ENCODE measurements around the gene CELF2. TPM values are rescaled to one million over a fixed set of nuclear protein-coding genes. Genes with fewer than 3 reads are reported as not detected.

The CELF2 gene
- total RNA-seq, 4 donors from 2014 or later: 106 to 127 (median 120) TPM

DNA sequence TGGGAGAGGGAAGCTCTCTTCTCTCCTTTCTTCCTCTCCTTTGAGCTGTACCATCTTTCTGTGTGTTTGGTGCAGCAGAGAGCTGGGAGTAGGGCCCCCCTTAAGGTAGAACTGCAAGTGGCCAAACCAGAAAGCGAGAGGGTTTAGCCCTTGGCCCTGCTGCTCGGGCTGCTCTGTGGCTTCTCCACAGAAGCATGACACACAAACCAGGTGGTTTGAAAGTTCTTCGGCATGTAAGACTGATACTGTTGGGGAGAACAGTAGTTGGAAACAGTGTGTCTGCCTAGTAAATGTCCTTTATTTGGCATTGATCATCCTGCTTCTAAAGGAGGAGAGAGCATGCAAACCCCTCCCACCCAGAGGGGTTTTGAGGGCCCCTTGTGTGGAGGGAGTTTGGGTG lies 277.8 kb downstream of the CELF2 start:
- peaks cover 0 to 9% (median 0%) of the 10 kb centered on the region in 4 donors for H3K4me1 ChIP-seq
- no peak for TF ChIP-seq EP300 (IDR thresholded peaks at IDR 0.05)
- no peak for TF ChIP-seq POLR2A (IDR thresholded peaks at IDR 0.05)
- no peak for TF ChIP-seq CTCF (IDR thresholded peaks at IDR 0.05)
- H3K36me3 ChIP-seq: peaks cover 0 to 92% (median 4%) of the 10 kb centered on the region in 3 donors
- H3K4me3 ChIP-seq: no peak overlapping the region
- DNase-seq (ENCODE audit: low spot score in 2 of 2): no peak
- H3K27ac ChIP-seq: no peak overlapping the region
- H3K27me3 ChIP-seq: no peaks in the 10 kb centered on the region
- 89 to 95% methylated on average over 3 of the region's 3 CpGs for WGBS, 2 donors
- no peaks in the 10 kb centered on the region for H3K9me3 ChIP-seq

DNA sequence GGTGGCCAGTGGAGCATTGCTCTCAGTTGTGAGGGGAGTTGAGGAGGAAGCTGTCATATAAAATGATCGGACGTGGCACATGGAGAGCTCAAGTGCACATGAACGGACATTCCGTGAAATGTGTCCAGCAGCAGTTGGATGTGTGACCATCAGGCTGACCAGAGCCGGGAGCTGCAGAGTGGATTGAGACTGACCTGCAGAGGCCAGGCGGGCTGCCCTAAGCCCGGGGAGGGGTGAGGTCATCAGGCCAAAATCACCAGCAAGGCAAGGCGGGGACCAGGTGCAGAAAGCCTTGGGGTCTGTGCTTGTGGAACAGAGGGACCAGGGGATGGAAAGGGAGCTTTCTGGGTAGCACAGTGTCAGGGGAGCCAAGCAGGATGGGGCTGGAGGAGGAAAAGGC lies 279.5 kb downstream of the CELF2 start:
- Histone ChIP-seq H3K4me3 (no peak overlapping the region), H3K4me1 (peaks cover 0 to 9% (median 0%) of the 10 kb centered on the region in 4 donors), H3K9me3 (no peaks in the 10 kb centered on the region), H3K36me3 (peaks cover 0 to 89% (median 1%) of the 10 kb centered on the region in 3 donors), H3K27ac (no peak overlapping the region), H3K27me3 (no peaks in the 10 kb centered on the region)
- WGBS, 2 donors: 92 to 93% methylated on average over 8 of the region's 8 CpGs
- TF ChIP-seq POLR2A (IDR thresholded peaks at IDR 0.05) (no peak), EP300 (IDR thresholded peaks at IDR 0.05) (no peak), CTCF (IDR thresholded peaks at IDR 0.05) (no peak)
- DNase-seq (ENCODE audit: low spot score in 2 of 2): no peak

GRCh38 chr10:11298116-11298515 lies 280.4 kb downstream of the CELF2 start:
- Histone ChIP-seq H3K27me3 (no peaks in the 10 kb centered on the region), H3K4me3 (no peak overlapping the region), H3K9me3 (no peaks in the 10 kb centered on the region), H3K27ac (peak overlapping the region in 1 of 4 donors; percentile 52), H3K36me3 (peaks cover 0 to 89% (median 0%) of the 10 kb centered on the region in 3 donors), H3K4me1 (peaks cover 0 to 9% (median 0%) of the 10 kb centered on the region in 4 donors)
- no peak for TF ChIP-seq EP300 (IDR thresholded peaks at IDR 0.05)
- TF ChIP-seq CTCF (IDR thresholded peaks at IDR 0.05): no peak
- TF ChIP-seq POLR2A (IDR thresholded peaks at IDR 0.05): no peak
- 57 to 63% methylated on average over 5 of the region's 5 CpGs for WGBS, 2 donors
- DNase-seq (ENCODE audit: low spot score in 2 of 2): no peak

GRCh38 chr10:11299125-11299524 lies 281.5 kb downstream of the CELF2 start:
- H3K27ac ChIP-seq: no peak overlapping the region
- no peak for DNase-seq (ENCODE audit: low spot score in 2 of 2)
- H3K4me1 ChIP-seq: peaks cover 0 to 9% (median 0%) of the 10 kb centered on the region in 4 donors
- H3K36me3 ChIP-seq: peaks cover 0 to 89% (median 0%) of the 10 kb centered on the region in 3 donors
- 74 to 89% methylated on average over 11 of the region's 11 CpGs for WGBS, 2 donors
- H3K4me3 ChIP-seq: no peak overlapping the region
- no peaks in the 10 kb centered on the region for H3K9me3 ChIP-seq
- TF ChIP-seq EP300 (IDR thresholded peaks at IDR 0.05): no peak
- no peak for TF ChIP-seq CTCF (IDR thresholded peaks at IDR 0.05)
- TF ChIP-seq POLR2A (IDR thresholded peaks at IDR 0.05): no peak
- H3K27me3 ChIP-seq: no peaks in the 10 kb centered on the region

- TF ChIP-seq POLR2A (IDR thresholded peaks at IDR 0.05) (no peak), EP300 (IDR thresholded peaks at IDR 0.05) (no peak), CTCF (IDR thresholded peaks at IDR 0.05) (no peak)
- 84 to 88% methylated on average over 8 of the region's 8 CpGs for WGBS, 2 donors
These were observed 282.4 kb downstream of the CELF2 start for GRCh38 chr10:11300026-11300425.

More at GRCh38 chr10:11300026-11300425, 282.4 kb downstream of the CELF2 start:
- no peaks in the 10 kb centered on the region for H3K27me3 ChIP-seq
- peaks cover 0 to 6% (median 0%) of the 10 kb centered on the region in 4 donors for H3K4me1 ChIP-seq
- H3K27ac ChIP-seq: peak overlapping the region in 1 of 4 donors; percentile 26
- no peak overlapping the region for H3K4me3 ChIP-seq
- DNase-seq (ENCODE audit: low spot score in 2 of 2): no peak
- peaks cover 0 to 90% (median 0%) of the 10 kb centered on the region in 3 donors for H3K36me3 ChIP-seq
- H3K9me3 ChIP-seq: no peaks in the 10 kb centered on the region
